ENCODE results near the gene KIAA0586.

The KIAA0586 gene

GRCh38 chr14:58467575-58467974 lies 40.1 kb downstream of the KIAA0586 start:
- TF ChIP-seq, protein P1, sequence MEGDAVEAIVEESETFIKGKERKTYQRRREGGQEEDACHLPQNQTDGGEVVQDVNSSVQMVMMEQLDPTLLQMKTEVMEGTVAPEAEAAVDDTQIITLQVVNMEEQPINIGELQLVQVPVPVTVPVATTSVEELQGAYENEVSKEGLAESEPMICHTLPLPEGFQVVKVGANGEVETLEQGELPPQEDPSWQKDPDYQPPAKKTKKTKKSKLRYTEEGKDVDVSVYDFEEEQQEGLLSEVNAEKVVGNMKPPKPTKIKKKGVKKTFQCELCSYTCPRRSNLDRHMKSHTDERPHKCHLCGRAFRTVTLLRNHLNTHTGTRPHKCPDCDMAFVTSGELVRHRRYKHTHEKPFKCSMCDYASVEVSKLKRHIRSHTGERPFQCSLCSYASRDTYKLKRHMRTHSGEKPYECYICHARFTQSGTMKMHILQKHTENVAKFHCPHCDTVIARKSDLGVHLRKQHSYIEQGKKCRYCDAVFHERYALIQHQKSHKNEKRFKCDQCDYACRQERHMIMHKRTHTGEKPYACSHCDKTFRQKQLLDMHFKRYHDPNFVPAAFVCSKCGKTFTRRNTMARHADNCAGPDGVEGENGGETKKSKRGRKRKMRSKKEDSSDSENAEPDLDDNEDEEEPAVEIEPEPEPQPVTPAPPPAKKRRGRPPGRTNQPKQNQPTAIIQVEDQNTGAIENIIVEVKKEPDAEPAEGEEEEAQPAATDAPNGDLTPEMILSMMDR (IDR thresholded peaks at IDR 0.05), result no peak

- TF ChIP-seq, protein P1 (IDR thresholded peaks at IDR 0.05), result no peak
These were observed 41.8 kb downstream of the KIAA0586 start for GRCh38 chr14:58469309-58469708.

DNA sequence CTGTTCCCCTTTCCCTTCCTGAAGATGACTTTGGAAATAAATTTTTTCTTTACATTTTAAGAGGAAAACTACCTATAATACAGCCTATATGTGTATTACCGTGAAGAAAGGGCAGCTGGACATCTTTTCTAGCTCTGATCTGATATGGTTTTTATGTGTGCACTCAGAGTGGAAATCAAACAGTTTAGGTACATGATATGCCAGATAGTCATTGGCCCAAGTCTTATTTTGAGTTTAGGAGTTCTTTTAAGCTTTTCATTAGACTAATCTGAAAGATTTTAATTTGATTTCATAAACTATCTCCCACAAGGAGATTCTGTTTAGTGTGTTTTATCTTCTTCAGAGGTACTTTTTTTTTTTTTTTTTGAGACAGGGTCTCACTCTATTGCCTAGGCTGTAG lies 48.8 kb downstream of the KIAA0586 start:
- TF ChIP-seq, protein P1 (IDR thresholded peaks at IDR 0.05), result no peak

GRCh38 chr14:58477653-58478052 lies 50.1 kb downstream of the KIAA0586 start:
- TF ChIP-seq, protein P1 (IDR thresholded peaks at IDR 0.05), result no peak

DNA sequence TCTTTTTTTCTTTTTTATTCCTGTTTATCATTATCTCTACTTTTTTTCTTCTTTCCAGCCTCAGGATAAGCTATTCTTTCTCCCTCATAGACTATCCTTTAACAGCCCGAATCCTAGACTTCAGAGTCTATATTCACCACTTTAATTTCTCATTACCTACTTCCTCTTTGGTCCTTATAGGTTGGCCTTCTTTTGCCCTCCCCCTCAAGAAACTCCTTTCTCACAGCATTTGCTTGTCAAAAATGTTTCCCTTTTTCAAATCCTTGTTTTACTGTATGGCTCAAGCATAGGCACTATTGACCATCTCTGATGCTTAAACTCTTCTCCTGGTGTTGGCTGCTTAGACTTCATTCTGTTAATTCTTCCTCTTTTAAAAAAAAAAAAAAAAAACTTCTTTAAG lies 52.5 kb downstream of the KIAA0586 start:
- TF ChIP-seq, protein P1 (IDR thresholded peaks at IDR 0.05), result no peak

DNA sequence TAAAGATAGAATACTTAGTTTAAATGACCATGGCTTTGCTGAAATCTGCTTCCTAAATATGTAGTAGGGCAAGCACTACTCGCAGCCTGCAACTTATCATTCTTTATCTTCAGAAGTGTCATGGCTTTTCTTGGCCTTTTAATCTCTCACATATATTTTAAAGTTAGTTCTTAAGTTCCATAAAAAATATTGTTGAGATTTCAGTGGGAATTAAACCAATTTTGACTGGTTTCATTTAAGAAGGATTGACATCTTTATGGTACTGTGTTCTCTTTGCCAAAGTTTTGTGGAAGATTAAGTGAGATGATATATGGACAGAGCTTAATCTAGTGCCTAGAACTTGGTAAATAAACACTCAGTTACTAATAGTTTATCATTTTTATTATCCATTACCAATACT lies 56.7 kb downstream of the KIAA0586 start:
- TF ChIP-seq, protein P1 (IDR thresholded peaks at IDR 0.05), result no peak

GRCh38 chr14:58488550-58488949 lies 61.0 kb downstream of the KIAA0586 start:
- TF ChIP-seq, protein P1 (IDR thresholded peaks at IDR 0.05), result no peak

- TF ChIP-seq, protein P1 (IDR thresholded peaks at IDR 0.05), result no peak
These were observed 64.1 kb downstream of the KIAA0586 start for GRCh38 chr14:58491593-58491992.

Measured in LNCAP (cell line).